Nephron progenitor cell (in vitro differentiated cells): ENCODE results near the gene ST8SIA3.

Experiments
- DNase-seq: peaks from one replicate; pipeline ENCODE4 v3.0.0; 2021
- H3K27ac Mint-ChIP-seq: 2 replicates; pipeline ENCODE4 v1.8.0; 2021; ENCODE audit warnings: mild to moderate bottlenecking, moderate library complexity, mixed read lengths
- H3K27me3 Mint-ChIP-seq: 2 replicates; pipeline ENCODE4 v1.8.0; 2021; ENCODE audit warnings: mild to moderate bottlenecking, low read depth, mixed read lengths; ENCODE audit not compliant: poor library complexity
- H3K36me3 Mint-ChIP-seq: 2 replicates; pipeline ENCODE4 v1.8.0; 2021; ENCODE audit warnings: low read depth, mixed read lengths
- H3K4me1 Mint-ChIP-seq: 2 replicates; pipeline ENCODE4 v1.8.0; 2021; ENCODE audit warnings: mixed read lengths
- H3K4me3 Mint-ChIP-seq: 2 replicates; pipeline ENCODE4 v1.8.0; 2021; ENCODE audit warnings: mild to moderate bottlenecking, moderate library complexity, mixed read lengths
- H3K9me3 Mint-ChIP-seq: 2 replicates; pipeline ENCODE4 v1.8.0; 2021; ENCODE audit warnings: mild to moderate bottlenecking, moderate library complexity, mixed read lengths
- TF ChIP-seq, protein P1 (sequence below): fragments of 200-600 bp; sonication (generic); IDR thresholded peaks from 2 replicates; pipeline ENCODE4 v1.5.0; 2021; ENCODE audit warnings: antibody characterized with exemption

The ST8SIA3 gene

DNA sequence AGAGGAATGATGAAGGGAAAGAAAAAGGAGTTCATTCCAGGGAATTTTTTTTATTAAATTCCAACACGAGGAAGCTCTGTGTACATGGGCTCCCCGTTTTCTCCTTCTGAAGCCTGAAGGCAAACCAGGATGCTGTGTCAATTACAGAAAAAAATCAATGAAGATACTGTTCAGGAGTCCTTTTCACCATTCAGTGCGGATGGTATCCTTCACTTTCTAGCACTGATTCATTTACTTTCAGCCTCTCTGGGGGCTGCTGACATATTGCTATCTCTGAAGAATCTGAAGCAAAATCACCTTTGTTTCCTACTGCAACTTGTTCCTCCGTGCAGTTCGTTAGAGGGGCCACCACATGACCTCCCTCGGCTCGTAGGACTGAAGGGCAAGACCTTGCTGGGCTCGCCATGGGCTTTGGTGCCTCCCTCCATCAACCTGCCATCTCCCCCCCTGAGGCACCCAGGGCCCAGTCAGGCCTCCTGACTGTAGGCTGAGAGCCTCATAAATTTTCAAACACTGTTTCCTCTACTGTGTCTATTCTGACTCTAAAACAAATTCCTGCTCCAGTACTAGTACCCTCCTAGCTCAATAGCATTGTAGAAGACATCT lies 25.5 kb upstream of the ST8SIA3 start:
- TF ChIP-seq, protein P1, sequence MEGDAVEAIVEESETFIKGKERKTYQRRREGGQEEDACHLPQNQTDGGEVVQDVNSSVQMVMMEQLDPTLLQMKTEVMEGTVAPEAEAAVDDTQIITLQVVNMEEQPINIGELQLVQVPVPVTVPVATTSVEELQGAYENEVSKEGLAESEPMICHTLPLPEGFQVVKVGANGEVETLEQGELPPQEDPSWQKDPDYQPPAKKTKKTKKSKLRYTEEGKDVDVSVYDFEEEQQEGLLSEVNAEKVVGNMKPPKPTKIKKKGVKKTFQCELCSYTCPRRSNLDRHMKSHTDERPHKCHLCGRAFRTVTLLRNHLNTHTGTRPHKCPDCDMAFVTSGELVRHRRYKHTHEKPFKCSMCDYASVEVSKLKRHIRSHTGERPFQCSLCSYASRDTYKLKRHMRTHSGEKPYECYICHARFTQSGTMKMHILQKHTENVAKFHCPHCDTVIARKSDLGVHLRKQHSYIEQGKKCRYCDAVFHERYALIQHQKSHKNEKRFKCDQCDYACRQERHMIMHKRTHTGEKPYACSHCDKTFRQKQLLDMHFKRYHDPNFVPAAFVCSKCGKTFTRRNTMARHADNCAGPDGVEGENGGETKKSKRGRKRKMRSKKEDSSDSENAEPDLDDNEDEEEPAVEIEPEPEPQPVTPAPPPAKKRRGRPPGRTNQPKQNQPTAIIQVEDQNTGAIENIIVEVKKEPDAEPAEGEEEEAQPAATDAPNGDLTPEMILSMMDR = no peak
- Mint-ChIP-seq H3K4me1 (peaks cover 11% of the 10 kb centered on the region), H3K36me3 (no peaks in the 10 kb centered on the region), H3K9me3 (peaks cover 3% of the 10 kb centered on the region), H3K27ac (no peak overlapping the region), H3K4me3 (no peak overlapping the region), H3K27me3 (peaks cover 8% of the 10 kb centered on the region)
- DNase-seq = no peak

DNA sequence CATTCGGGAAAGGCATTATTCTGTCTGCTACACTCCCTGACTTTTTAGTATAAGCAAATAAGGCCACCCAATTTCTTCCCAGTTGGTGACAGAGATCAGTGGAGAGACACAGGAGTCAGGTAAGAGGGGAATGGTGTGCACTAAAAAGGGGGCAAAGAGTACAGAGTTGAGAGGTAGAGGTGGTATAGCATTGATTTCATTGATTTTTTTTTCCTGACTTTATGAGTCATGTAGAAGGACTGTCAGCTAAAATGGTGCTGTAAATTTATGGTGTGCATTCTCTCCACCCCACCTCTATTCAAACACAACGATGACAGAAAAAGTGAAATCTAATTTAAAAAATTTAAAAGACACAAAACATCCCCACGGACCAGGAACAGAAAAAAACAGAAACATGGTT lies 23.7 kb upstream of the ST8SIA3 start:
- H3K4me1 Mint-ChIP-seq = peaks cover 14% of the 10 kb centered on the region
- no peaks in the 10 kb centered on the region for H3K9me3 Mint-ChIP-seq
- H3K36me3 Mint-ChIP-seq = no peaks in the 10 kb centered on the region
- DNase-seq = no peak
- peaks cover 8% of the 10 kb centered on the region for H3K27me3 Mint-ChIP-seq
- H3K27ac Mint-ChIP-seq = no peak overlapping the region
- H3K4me3 Mint-ChIP-seq = no peak overlapping the region
- TF ChIP-seq, protein P1 = no peak

GRCh38 chr18:57329856-57330255 lies 22.5 kb upstream of the ST8SIA3 start:
- peaks cover 25% of the 10 kb centered on the region for H3K4me1 Mint-ChIP-seq
- H3K4me3 Mint-ChIP-seq = no peak overlapping the region
- no peaks in the 10 kb centered on the region for H3K9me3 Mint-ChIP-seq
- TF ChIP-seq, protein P1 = no peak
- H3K27ac Mint-ChIP-seq = no peak overlapping the region
- H3K27me3 Mint-ChIP-seq = peaks cover 12% of the 10 kb centered on the region
- DNase-seq = no peak
- no peaks in the 10 kb centered on the region for H3K36me3 Mint-ChIP-seq

DNA sequence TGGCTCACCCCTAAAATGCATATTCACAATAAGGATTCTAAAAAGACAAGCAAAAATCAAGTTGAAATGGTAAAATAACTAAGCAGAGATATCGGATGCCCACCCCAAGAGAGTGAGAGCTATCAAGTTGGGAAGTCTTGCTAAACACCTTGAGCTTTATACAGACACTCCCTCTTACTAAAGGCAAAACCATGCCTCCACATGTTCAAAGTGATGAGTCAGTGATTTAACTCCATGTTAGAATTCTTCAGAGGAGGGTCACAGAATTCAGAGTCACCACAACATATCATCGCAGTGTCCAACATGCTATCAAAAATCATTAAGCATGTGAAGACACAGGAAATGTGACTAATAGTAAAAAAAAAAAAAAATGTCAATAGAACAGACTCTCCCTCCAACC lies 20.6 kb upstream of the ST8SIA3 start:
- Mint-ChIP-seq H3K4me3 (no peak overlapping the region), H3K27ac (no peak overlapping the region), H3K27me3 (peaks cover 12% of the 10 kb centered on the region), H3K9me3 (no peaks in the 10 kb centered on the region), H3K4me1 (peaks cover 20% of the 10 kb centered on the region), H3K36me3 (no peaks in the 10 kb centered on the region)
- TF ChIP-seq, protein P1 = no peak
- no peak for DNase-seq

- Mint-ChIP-seq H3K4me3 (no peak overlapping the region), H3K27me3 (peaks cover 13% of the 10 kb centered on the region), H3K36me3 (no peaks in the 10 kb centered on the region), H3K9me3 (no peaks in the 10 kb centered on the region), H3K4me1 (peaks cover 14% of the 10 kb centered on the region), H3K27ac (no peak overlapping the region)
- TF ChIP-seq, protein P1 = no peak
- DNase-seq = peak; percentile 5
These were observed 18.4 kb upstream of the ST8SIA3 start for GRCh38 chr18:57333940-57334339.

GRCh38 chr18:57334383-57334782 lies 18.0 kb upstream of the ST8SIA3 start:
- no peak for DNase-seq
- Mint-ChIP-seq H3K27ac (no peak overlapping the region), H3K9me3 (no peaks in the 10 kb centered on the region), H3K27me3 (peaks cover 16% of the 10 kb centered on the region), H3K4me1 (peaks cover 14% of the 10 kb centered on the region), H3K36me3 (no peaks in the 10 kb centered on the region), H3K4me3 (no peak overlapping the region)
- TF ChIP-seq, protein P1 = no peak
